Measurements from ENCODE around the gene SAT2. TPM values are rescaled to one million over a fixed set of nuclear protein-coding genes. Genes with fewer than 3 reads are reported as not detected.
A peak's percentile ranks its signal among the peaks of the same experiment; 100 is the strongest.
"Not testable (repeated sequence)": the region's sequence is repeated elsewhere in the genome, so short reads cannot be mapped to it uniquely, and the experiment has no call there.

Gene SAT2
- total RNA-seq, 1 donor from 2014 or later = 22.6 TPM

- peak in 2 of 3 experiments; percentile 6 to 9 for TF ChIP-seq CTCF (IDR thresholded peaks at IDR 0.05)
- peaks cover 0 to 26% of the 10 kb centered on the region in 2 donors for H3K4me1 ChIP-seq
- no peaks in the 10 kb centered on the region for H3K36me3 ChIP-seq
- H3K27me3 ChIP-seq = no peaks in the 10 kb centered on the region
- DNase-seq (ENCODE audit: low spot score in 2 of 2) = no peak
- peak overlapping the region; percentile 84 to 89 for H3K27ac ChIP-seq
- intact Hi-C loops (cut with DNase I) = loop anchor here (1.0 to 10.0 kb wide), 6 partner anchors 25 to 263 kb away; partner anchors contain the start of genes POLR2A and WRAP53
- peak overlapping the region; percentile 91 to 97 for H3K4me3 ChIP-seq
- H3K9me3 ChIP-seq = no peaks in the 10 kb centered on the region
Measured at GRCh38 chr17:7613769-7614424, 13.7 kb downstream of the SAT2 start.

GRCh38 chr17:7612294-7612640, 15.4 kb downstream of the SAT2 start:
- H3K4me3 ChIP-seq = peak overlapping the region in 1 of 2 donors; percentile 97

GRCh38 chr17:7611635-7612293, 15.9 kb downstream of the SAT2 start:
- peaks cover 0 to 26% of the 10 kb centered on the region in 2 donors for H3K4me1 ChIP-seq
- H3K36me3 ChIP-seq = peaks cover 0 to under 1% of the 10 kb centered on the region in 2 donors
- no peaks in the 10 kb centered on the region for H3K27me3 ChIP-seq
- TF ChIP-seq CTCF (IDR thresholded peaks at IDR 0.05) = no peak
- intact Hi-C loops (cut with DNase I) = loop anchor here (10.0 kb wide), 1 partner anchor 233 kb away; no protein-coding TSS in a partner anchor
- no peak for DNase-seq (ENCODE audit: low spot score in 2 of 2)
- peak overlapping the region in 1 of 2 donors; percentile 97 for H3K4me3 ChIP-seq
- H3K27ac ChIP-seq = no peak overlapping the region
- H3K9me3 ChIP-seq = no peaks in the 10 kb centered on the region

More at GRCh38 chr17:7612294-7612640, 15.4 kb downstream of the SAT2 start:
- H3K4me1 ChIP-seq = peaks cover 0 to 26% of the 10 kb centered on the region in 2 donors
- no peak for DNase-seq (ENCODE audit: low spot score in 2 of 2)
- intact Hi-C loops (cut with DNase I) = loop anchor here (10.0 kb wide), 1 partner anchor 233 kb away; no protein-coding TSS in a partner anchor
- no peaks in the 10 kb centered on the region for H3K27me3 ChIP-seq
- no peak overlapping the region for H3K27ac ChIP-seq
- no peak for TF ChIP-seq CTCF (IDR thresholded peaks at IDR 0.05)
- no peaks in the 10 kb centered on the region for H3K36me3 ChIP-seq
- H3K9me3 ChIP-seq = no peaks in the 10 kb centered on the region

GRCh38 chr17:7610641-7611040, 17.0 kb downstream of the SAT2 start:
- intact Hi-C loops (cut with DNase I) = loop anchor here (10.0 kb wide), 1 partner anchor 234 kb away; no protein-coding TSS in a partner anchor
- H3K36me3 ChIP-seq = peaks cover 2 to 10% of the 10 kb centered on the region in 2 donors
- H3K4me3 ChIP-seq = no peak overlapping the region
- peaks cover 0 to 26% of the 10 kb centered on the region in 2 donors for H3K4me1 ChIP-seq
- no peaks in the 10 kb centered on the region for H3K27me3 ChIP-seq
- no peaks in the 10 kb centered on the region for H3K9me3 ChIP-seq
- DNase-seq (ENCODE audit: low spot score in 2 of 2) = no peak
- no peak overlapping the region for H3K27ac ChIP-seq
- no peak for TF ChIP-seq CTCF (IDR thresholded peaks at IDR 0.05)

GRCh38 chr17:7606280-7606679, 21.3 kb downstream of the SAT2 start:
- peaks cover 0 to 3% of the 10 kb centered on the region in 2 donors for H3K4me1 ChIP-seq
- no peak overlapping the region for H3K4me3 ChIP-seq
- H3K27me3 ChIP-seq = no peaks in the 10 kb centered on the region
- DNase-seq (ENCODE audit: low spot score in 2 of 2) = no peak
- intact Hi-C loops (cut with DNase I) = no loop called here
- TF ChIP-seq CTCF (IDR thresholded peaks at IDR 0.05) = no peak
- H3K9me3 ChIP-seq = no peaks in the 10 kb centered on the region
- peaks cover 43 to 49% of the 10 kb centered on the region in 2 donors for H3K36me3 ChIP-seq
- no peak overlapping the region for H3K27ac ChIP-seq

- H3K4me1 ChIP-seq; intact Hi-C loops (cut with DNase I); H3K27ac ChIP-seq; DNase-seq (ENCODE audit: low spot score in 2 of 2); H3K9me3 ChIP-seq; H3K27me3 ChIP-seq; H3K4me3 ChIP-seq: not testable (repeated sequence)
- H3K36me3 ChIP-seq = peaks cover 92 to 96% of the 10 kb centered on the region in 2 donors
Measured at GRCh38 chr17:7597561-7597960, 30.1 kb downstream of the SAT2 start.

Data from ascending aorta (tissue), 2 donors.